HTERT RPE-1 (cell line): ENCODE data around the gene RASGEF1C.
"Not testable (repeated sequence)": the region's sequence is repeated elsewhere in the genome, so short reads cannot be mapped to it uniquely, and the experiment has no call there.

Experiments
- in situ Hi-C: fragments of 300-500 bp; cut with MboI; formaldehyde crosslinking; loops from 4 replicates; pipeline ENCODE4 v1.14.3; 2020; ENCODE audit warnings: low sequenced_read_pairs

Gene RASGEF1C

DNA sequence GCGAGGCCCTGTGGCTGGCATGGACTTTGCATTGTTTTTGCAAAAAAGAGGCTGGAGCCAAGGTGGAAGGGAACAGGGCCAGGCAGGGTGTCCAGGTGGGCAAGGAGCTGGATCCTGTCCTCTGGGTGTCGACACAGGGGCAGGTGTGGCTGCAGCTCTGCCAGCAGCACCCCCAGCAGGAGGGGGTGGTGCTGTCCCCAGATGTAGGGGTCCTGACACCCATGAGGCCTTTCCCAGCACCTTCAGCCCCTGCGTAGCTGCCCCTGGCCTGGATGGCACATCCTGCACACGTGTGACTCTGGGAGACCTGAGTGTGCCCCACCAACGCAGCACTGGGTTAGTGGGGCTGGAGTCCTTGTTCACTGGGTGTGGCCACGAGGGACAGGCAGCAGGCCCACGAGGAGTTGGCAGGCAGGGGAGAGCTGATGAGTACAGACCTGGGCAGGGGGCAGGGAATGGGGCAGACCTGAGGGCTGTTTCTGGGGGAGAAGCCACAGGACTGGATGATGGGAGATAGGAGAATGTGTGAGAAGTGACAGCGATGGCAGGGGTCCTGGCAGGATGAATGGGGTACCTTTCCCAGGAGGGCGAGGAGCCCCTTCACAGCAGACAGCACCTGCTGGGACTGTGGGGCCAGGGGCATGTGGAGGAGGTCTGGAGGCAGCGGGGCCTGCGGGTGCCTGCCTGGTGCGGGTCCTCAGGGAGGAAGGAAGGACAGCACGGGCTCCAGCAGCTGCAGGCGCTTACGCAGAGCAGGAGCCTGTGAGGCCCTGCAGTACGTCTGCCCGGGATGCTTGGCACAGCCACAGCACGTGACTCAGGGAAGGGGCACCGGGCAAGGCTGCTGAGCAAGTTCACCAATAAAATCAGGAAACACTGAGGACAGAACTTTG lies 3.6 kb upstream of the RASGEF1C start:
- in situ Hi-C loops = no loop called here

GRCh38 chr5:180211761-180212035 lies 2.7 kb upstream of the RASGEF1C start:
- in situ Hi-C loops = no loop called here

DNA sequence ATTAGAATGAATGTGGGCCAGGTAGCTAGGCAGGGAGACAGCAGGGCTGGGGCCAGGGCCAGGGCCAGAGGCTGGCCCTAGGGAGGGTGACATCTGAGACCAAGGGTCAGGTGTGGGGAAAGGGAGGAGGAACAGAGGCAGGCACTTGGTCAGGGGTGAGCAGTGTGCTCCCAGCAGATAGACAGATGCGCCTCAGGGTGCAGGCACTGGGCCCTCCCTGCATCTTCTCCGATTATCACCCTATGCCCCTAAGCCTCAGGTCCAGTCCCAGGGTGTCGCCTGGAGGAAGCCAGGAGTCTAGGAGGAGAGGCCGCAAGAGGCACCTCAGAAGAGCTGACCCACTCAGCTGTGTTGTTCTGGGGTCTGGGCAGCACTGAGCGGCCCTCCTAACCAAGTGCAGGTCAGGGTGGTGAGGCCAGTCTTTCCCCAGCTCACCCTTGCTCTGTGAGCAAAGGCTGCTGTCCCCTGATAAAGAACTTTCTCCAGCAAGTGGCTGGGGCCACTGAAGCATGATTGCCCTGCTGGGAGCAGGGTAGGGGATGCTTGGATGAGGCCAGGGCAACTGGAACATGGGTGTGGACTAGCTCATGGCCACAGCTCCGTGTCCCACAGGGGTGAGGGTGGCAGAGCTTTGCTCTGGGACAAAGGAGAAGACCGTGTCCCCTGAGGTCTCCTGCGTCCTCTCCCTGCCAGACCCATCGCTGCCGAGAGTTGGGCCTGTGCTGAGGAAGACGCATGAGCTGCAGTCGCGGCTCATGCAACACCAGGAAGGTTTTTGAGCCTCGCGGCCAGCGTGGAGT lies 2.1 kb upstream of the RASGEF1C start:
- in situ Hi-C loops = no loop called here

DNA sequence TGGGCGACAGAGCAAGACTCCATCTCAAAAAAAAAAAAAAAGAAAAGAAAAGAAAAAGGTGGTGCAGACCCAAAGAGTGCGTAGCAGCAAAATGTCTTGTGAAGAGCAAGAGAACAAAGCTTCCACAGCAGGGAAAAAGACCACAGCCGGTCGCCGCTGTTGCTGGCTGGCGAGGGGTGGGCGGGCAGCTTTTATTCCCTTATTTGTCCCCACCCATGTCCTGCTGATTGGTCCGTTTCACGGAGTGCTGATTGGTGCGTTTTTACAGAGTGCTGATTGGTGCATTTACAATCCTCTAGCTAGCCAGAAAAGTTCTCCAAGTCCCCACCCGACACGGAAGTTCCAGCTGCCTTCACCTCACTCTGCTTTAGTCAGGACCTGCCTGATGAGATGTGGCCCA lies 1.1 kb upstream of the RASGEF1C start:
- in situ Hi-C loops = not testable (repeated sequence)

GRCh38 chr5:180208435-180209081 lies 453 bp downstream of the RASGEF1C start:
- in situ Hi-C loops = no loop called here

GRCh38 chr5:180208038-180208434 lies 975 bp downstream of the RASGEF1C start:
- in situ Hi-C loops = no loop called here

DNA sequence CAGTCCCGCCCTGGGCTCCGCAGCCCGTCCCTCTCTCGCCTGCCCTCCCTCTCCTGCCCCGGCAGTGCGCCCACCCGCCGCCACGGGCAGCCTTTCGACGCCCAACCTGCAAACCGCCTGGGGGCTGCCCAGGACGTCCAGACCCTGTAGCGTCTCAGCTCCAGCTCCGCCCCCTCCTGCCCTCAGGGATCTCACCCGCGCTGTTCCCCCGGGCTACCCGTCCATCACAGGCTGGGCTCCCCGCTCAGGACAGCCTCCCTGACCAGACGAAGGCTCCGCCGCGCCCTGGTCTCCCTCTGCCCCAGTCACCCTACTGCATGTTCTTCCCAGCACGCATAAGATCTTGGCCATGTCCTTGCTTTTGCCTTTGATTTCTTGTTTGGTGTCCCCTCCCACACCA lies 1.4 kb downstream of the RASGEF1C start:
- in situ Hi-C loops = no loop called here

GRCh38 chr5:180206993-180207392 lies 2.0 kb downstream of the RASGEF1C start:
- in situ Hi-C loops = no loop called here

GRCh38 chr5:180205916-180206315 lies 3.1 kb downstream of the RASGEF1C start:
- in situ Hi-C loops = no loop called here

DNA sequence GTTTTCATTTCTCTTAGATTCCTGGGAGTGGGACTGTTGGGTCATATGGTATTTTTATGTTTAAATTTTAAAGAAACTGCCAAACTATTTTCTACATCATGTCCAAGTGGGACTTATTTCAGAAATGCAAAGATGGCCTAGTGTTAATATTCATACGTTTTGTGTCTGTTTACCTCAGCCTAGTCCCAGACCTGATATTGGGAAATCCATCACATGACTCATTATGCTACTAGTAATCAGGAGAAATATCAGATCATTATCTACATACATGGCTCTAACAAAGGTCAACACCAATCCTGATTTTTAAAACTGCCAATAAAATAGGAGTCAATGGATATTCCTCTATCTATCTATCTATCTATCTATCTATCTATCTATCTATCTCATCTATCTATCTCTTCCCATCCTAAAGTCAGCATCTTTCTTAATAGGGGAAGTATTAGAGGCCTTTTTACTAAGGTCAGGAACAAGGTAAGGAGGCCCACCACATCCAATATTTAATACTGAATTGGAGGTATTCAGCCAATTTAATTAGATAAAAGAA lies 4.7 kb downstream of the RASGEF1C start:
- in situ Hi-C loops = no loop called here

DNA sequence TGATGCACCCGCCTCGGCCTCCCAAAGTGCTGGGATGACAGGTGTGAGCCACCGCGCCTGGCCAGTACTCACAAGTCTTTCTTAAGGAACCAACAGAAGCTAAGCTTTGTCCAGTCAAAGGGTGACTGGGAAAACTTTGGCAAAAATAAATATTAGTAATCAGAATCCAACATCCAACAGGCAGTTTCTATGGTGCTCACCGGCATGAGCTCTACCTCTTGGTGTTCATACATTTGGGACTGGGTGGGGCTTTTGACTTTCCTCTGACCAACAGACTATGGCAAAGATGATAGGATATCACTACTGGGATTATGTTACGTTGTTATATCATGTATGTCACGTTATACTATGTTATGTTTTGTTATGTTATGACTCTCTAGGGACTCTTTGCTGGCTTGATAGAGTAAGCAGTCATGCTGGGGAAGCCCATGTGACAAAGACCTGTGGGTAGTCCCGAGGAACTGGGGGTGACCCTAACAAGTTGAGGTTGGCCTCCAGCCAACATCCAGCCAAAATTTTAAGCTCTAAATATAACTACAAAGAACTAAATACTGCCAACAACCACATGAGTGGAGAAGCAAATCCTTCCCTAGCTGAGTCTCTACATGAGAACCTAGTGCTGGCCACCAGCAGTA lies 6.0 kb downstream of the RASGEF1C start:
- in situ Hi-C loops = no loop called here

- in situ Hi-C loops = no loop called here
These were observed 7.7 kb downstream of the RASGEF1C start for GRCh38 chr5:180201051-180201987.

DNA sequence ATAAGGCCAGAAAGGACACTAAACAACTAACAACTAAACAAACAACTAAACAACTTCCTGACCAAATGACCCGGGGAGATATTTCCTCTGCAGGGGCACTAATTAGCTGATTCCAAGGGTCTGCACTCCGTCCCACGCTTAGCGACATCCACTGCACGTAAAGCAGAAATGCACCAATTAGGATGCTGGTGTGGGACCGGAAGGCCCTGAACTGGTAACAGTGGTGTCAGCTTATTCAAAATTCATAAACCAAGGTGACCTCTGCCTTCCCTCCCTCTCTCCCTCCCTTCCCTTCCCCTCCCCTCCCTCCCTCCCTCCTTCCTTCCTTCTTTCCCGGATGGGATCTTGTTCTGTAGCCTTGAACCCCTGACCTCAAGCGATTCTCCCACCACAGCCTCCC lies 9.6 kb downstream of the RASGEF1C start:
- in situ Hi-C loops = no loop called here

DNA sequence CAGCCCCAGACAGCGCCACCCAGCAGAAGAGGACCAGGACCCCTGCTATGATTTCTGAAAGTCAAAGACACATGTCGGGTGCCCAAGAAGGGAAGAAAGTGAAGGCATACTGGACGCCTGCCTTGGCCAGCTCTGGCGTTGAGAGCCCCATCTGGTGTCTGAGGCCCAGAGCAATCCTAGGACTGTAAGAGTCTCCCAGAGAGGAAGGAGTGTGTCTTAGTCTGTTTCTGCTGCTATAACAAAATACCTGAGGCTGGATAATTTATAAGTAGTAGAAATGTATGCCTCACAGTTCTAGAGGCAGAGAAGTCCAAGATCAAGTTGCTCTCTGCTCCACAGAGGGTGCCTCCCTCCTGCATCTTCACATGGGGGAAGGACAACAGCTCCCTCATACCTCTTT lies 10.8 kb downstream of the RASGEF1C start:
- in situ Hi-C loops = no loop called here

GRCh38 chr5:180197016-180197702 lies 11.9 kb downstream of the RASGEF1C start:
- in situ Hi-C loops = no loop called here

DNA sequence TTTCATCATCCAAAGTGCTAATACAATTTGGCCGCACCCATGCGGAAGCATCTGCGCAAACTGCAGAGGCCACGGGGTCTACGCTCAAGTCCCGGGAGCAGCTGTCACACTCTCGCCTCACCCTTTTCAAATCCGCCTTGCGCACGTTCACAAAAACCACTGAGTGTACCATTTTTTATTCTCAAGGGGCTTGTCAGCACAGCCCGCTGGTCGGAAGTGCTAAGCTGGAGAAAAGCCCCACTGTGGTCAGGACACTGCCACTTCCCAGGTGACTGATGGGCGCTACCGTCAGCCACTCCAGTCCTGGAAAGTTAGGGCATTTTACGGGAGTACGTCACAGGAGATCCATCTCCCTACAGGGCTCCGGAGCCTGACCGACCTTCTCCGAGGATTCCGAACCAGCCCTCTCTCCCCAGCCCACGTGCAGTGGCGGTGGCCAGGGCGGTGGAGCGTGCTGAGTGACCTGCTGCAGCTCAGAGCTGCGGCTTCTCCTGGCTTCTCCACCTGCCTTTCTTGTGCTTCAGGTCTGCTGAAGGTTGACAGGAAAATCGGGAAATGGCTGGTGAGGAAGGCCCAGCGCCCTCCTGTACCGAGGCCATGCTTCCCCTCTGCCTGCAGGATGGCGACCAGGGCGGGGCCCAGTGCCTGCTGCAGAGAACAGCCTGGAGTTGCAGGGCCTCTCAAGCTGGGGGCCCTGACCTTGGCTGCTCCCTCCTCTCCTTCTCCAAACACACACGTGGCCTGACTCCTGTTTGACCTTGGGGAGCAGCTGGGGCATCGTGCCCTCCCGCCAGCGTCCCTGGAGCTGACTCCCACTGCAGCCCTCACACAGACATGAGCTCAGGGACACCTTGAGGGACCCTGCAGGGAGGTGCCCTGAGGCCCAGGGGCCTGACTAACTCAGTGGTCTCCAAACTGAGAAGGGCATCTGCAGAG lies 14.3 kb downstream of the RASGEF1C start:
- in situ Hi-C loops = no loop called here

GRCh38 chr5:180193749-180194375 lies 15.1 kb downstream of the RASGEF1C start:
- in situ Hi-C loops = no loop called here

DNA sequence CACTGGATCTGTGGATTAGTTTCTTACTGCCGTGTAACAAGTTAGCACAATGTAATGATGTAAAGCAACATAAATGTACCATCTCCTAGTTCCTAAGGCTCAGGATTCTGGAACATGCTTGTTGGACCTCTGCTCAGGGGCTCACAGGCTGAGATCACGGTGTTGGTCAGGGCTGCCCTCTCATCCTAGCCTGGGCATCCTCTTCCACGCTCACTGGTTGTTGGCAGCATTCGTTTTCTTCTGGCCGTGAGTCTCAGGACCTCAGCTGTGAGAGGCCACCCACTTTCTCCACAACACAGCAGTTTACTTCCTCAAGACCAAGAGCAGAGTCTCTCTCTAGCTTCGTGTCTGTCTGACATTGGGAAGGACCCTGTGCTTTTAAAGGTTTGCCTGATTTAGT lies 17.3 kb downstream of the RASGEF1C start:
- in situ Hi-C loops = no loop called here
